H1 (cell line): ENCODE data around the gene FAM3B. TPM values are rescaled to one million over a fixed set of nuclear protein-coding genes. Genes with fewer than 3 reads are reported as not detected.

ENCODE experiments used
- CTCF ChIA-PET: fragments of 300-600 bp; sonication (Branson Sonifier 250); formaldehyde crosslinking; loops from one replicate; lab custom pipeline; 2021; ENCODE audit not compliant: partially characterized antibody; lab: Charles Lee
- POLR2A ChIA-PET: fragments of 300-600 bp; sonication (Branson Sonifier 250); formaldehyde crosslinking; loops from one replicate; lab custom pipeline; 2021; ENCODE audit warnings: inconsistent platforms; ENCODE audit not compliant: partially characterized antibody; lab: Charles Lee
- DNase-seq, 2 experiments: peaks; one replicate each; pipeline versions ENCODE4 v3.0.0 to v3.0.0-alpha.2; 2010 to 2022; ENCODE audit warnings: low spot score in 2 of 2, low read depth in 1 of 2, mixed read lengths in 1 of 2
- FAIRE-seq: peaks from 2 replicates; lab custom pipeline; 2011; peaks lifted over from hg19 to GRCh38; lab: Jason Lieb, UNC
- H2AFZ ChIP-seq: 2 replicates; pipeline ENCODE4 v1.8.1; 2012; ENCODE audit warnings: low read length, inconsistent platforms
- H2AK5ac ChIP-seq: 2 replicates; pipeline ENCODE4 v1.6.1; 2013; ENCODE audit warnings: low read depth, low read length
- H2BK120ac ChIP-seq: replicated peaks from 2 replicates; pipeline ENCODE3; 2013; ENCODE audit warnings: low read depth, low read length, inconsistent platforms
- H2BK12ac ChIP-seq: 2 replicates; pipeline ENCODE4 v1.6.1; 2013; ENCODE audit warnings: low read depth, low read length
- H2BK15ac ChIP-seq: 2 replicates; pipeline ENCODE4 v1.6.1; 2013; ENCODE audit warnings: low read length
- H2BK20ac ChIP-seq: 2 replicates; pipeline ENCODE4 v1.6.1; 2013; ENCODE audit warnings: low read length
- H2BK5ac ChIP-seq: 2 replicates; pipeline ENCODE4 v1.6.1; 2013; ENCODE audit warnings: low read depth, low read length
- H3K14ac ChIP-seq: 2 replicates; pipeline ENCODE4 v1.6.1; 2013; ENCODE audit warnings: inconsistent platforms; ENCODE audit not compliant: insufficient read length
- H3K18ac ChIP-seq: 2 replicates; pipeline ENCODE4 v1.6.1; 2013; ENCODE audit warnings: low read length; ENCODE audit errors: extremely low read depth
- H3K23ac ChIP-seq: 2 replicates; pipeline ENCODE4 v1.6.1; 2013; ENCODE audit warnings: inconsistent platforms; ENCODE audit not compliant: insufficient read length
- H3K23me2 ChIP-seq: 2 replicates; pipeline ENCODE4 v1.6.1; 2013; ENCODE audit warnings: low read depth, low read length
- H3K27ac ChIP-seq: 2 replicates; pipeline ENCODE4 v1.6.1; 2011; ENCODE audit warnings: low read depth, low read length, inconsistent platforms
- H3K27me3 ChIP-seq, 4 experiments: replicated peaks in 1 of 4; 1 replicate in 1 of 4; 2 replicates in 3 of 4; pipeline versions ENCODE4 v1.6.1 to v1.8.1; 2011 to 2013; ENCODE audit warnings: low read length in 3 of 4, mild to moderate bottlenecking in 3 of 4, inconsistent platforms in 2 of 4, mixed read lengths in 2 of 4, moderate library complexity in 1 of 4; ENCODE audit not compliant: control insufficient read depth in 3 of 4, insufficient read depth in 3 of 4; ENCODE audit errors: extremely low read depth in 1 of 4
- H3K36me3 ChIP-seq, 4 experiments: 2 replicates each; pipeline versions ENCODE4 v1.6.1 to v1.8.1; 2011 to 2013; ENCODE audit warnings: mild to moderate bottlenecking in 4 of 4, low read length in 3 of 4, moderate library complexity in 2 of 4, control low read depth in 1 of 4, inconsistent platforms in 1 of 4; ENCODE audit not compliant: insufficient read depth in 4 of 4, control insufficient read depth in 2 of 4
- H3K4ac ChIP-seq: replicated peaks from 2 replicates; pipeline ENCODE3; 2013; ENCODE audit warnings: low read length, low read depth, mixed read lengths, inconsistent platforms; ENCODE audit not compliant: insufficient read length
- H3K4me1 ChIP-seq, 4 experiments: replicated peaks in 1 of 4; 1 replicate in 1 of 4; 2 replicates in 3 of 4; pipeline versions ENCODE4 v1.6.1 to v1.8.1; 2011 to 2013; ENCODE audit warnings: low read length in 3 of 4, inconsistent platforms in 2 of 4, mixed read lengths in 1 of 4; ENCODE audit not compliant: insufficient read depth in 4 of 4, control insufficient read depth in 3 of 4
- H3K4me2 ChIP-seq, 2 experiments: 2 replicates each; pipeline versions ENCODE4 v1.6.1 to v1.8.1; 2011 to 2013; ENCODE audit warnings: low read depth in 2 of 2, low read length in 2 of 2, control low read depth in 1 of 2, inconsistent platforms in 1 of 2, mild to moderate bottlenecking in 1 of 2; ENCODE audit not compliant: insufficient read depth in 1 of 2
- H3K4me3 ChIP-seq, 4 experiments: fragments of 200-600, 300-600 bp in 1 of 4; sonication (generic), shearing (Covaris generic), sonication (Bioruptor Twin) in 1 of 4; 2 replicates each; pipeline versions ENCODE4 v1.5.1 to v1.8.1; 2011 to 2016; ENCODE audit warnings: low read length in 4 of 4, low read depth in 3 of 4, control low read depth in 2 of 4, inconsistent platforms in 2 of 4, mild to moderate bottlenecking in 2 of 4, mixed read lengths in 1 of 4, moderate library complexity in 1 of 4; ENCODE audit not compliant: insufficient read depth in 2 of 4; ENCODE audit errors: extremely low read depth in 1 of 4
- H3K56ac ChIP-seq: replicated peaks from 2 replicates; pipeline ENCODE3; 2013; ENCODE audit warnings: low read depth, mild to moderate bottlenecking, mixed read lengths, low read length, inconsistent platforms; ENCODE audit not compliant: insufficient read length
- H3K79me1 ChIP-seq: 2 replicates; pipeline ENCODE4 v1.6.1; 2013; ENCODE audit warnings: low read depth, low read length, control low read depth
- H3K79me2 ChIP-seq, 2 experiments: 2 replicates each; pipeline versions ENCODE4 v1.6.1 to v1.8.1; 2012 to 2013; ENCODE audit warnings: low read length in 2 of 2, mild to moderate bottlenecking in 2 of 2, inconsistent platforms in 1 of 2; ENCODE audit not compliant: insufficient read depth in 2 of 2, control insufficient read depth in 1 of 2
- H3K9ac ChIP-seq, 4 experiments: replicated peaks in 1 of 4; 1 replicate in 1 of 4; 2 replicates in 3 of 4; pipeline versions ENCODE4 v1.6.1 to v1.8.1; 2011 to 2013; ENCODE audit warnings: low read depth in 3 of 4, low read length in 3 of 4, control low read depth in 2 of 4, mild to moderate bottlenecking in 2 of 4, moderate library complexity in 2 of 4, inconsistent platforms in 1 of 4; ENCODE audit errors: extremely low read depth in 1 of 4
- H3K9me3 ChIP-seq, 2 experiments: 2 replicates each; pipeline versions ENCODE4 v1.6.1 to v1.8.1; 2012 to 2013; ENCODE audit warnings: mild to moderate bottlenecking in 2 of 2, moderate library complexity in 2 of 2, control low read depth in 1 of 2, inconsistent platforms in 1 of 2, low read depth in 1 of 2, low read length in 1 of 2, mixed read lengths in 1 of 2; ENCODE audit not compliant: insufficient read depth in 2 of 2
- H4K20me1 ChIP-seq, 2 experiments: replicated peaks in 1 of 2; 2 replicates each; pipeline versions ENCODE3 to v1.8.1; 2011 to 2013; ENCODE audit warnings: inconsistent platforms in 2 of 2, low read length in 2 of 2, mild to moderate bottlenecking in 1 of 2; ENCODE audit not compliant: insufficient read depth in 2 of 2, control insufficient read depth in 1 of 2
- H4K5ac ChIP-seq: 2 replicates; pipeline ENCODE4 v1.6.1; 2013; ENCODE audit warnings: low read length, low read depth, mixed read lengths, inconsistent platforms; ENCODE audit not compliant: insufficient read length
- H4K8ac ChIP-seq: 2 replicates; pipeline ENCODE4 v1.8.0; 2013; ENCODE audit warnings: mild to moderate bottlenecking, moderate library complexity, low read length, inconsistent platforms; ENCODE audit not compliant: insufficient read depth; ENCODE audit errors: extremely low read depth
- H4K91ac ChIP-seq: replicated peaks from 2 replicates; pipeline ENCODE3; 2013; ENCODE audit warnings: low read length, mixed read lengths, inconsistent platforms; ENCODE audit not compliant: insufficient read length
- BRCA1 ChIP-seq: IDR thresholded peaks from 2 replicates; pipeline ENCODE4 v1.6.1; 2012; ENCODE audit warnings: low read depth, low read length, improper control_type of control experiment
- CBX5 ChIP-seq: fragments of 300-800, 300-1000 bp; sonication (generic); IDR thresholded peaks from 2 replicates; pipeline ENCODE4 v1.7.1; 2016; ENCODE audit warnings: antibody characterized with exemption, low read length, low read depth
- CTBP2 ChIP-seq: IDR thresholded peaks from 2 replicates; pipeline ENCODE4 v1.7.0; 2011; ENCODE audit warnings: borderline replicate concordance, mild to moderate bottlenecking, moderate library complexity, mixed read lengths, low read length; ENCODE audit not compliant: insufficient read depth, insufficient read length
- NANOG ChIP-seq: IDR thresholded peaks from 2 replicates; pipeline ENCODE4 v1.6.1; 2011; ENCODE audit warnings: low read length, low read depth, mild to moderate bottlenecking, inconsistent platforms; ENCODE audit not compliant: insufficient read depth, poor library complexity, severe bottlenecking
- PHF8 ChIP-seq: fragments of 200-600 bp; sonication (generic); conservative IDR thresholded peaks from 2 replicates; pipeline ENCODE4 v1.7.1; 2012; ENCODE audit warnings: low read depth, mild to moderate bottlenecking, inconsistent platforms, low read length, moderate library complexity
- POLR2A ChIP-seq, 2 experiments: IDR thresholded peaks; 1 replicate in 1 of 2; 2 replicates in 1 of 2; pipeline ENCODE4 v1.6.1; 2011; ENCODE audit warnings: low read depth in 2 of 2, low read length in 2 of 2, mild to moderate bottlenecking in 2 of 2; ENCODE audit errors: control extremely low read depth in 1 of 2
- POU5F1 ChIP-seq: IDR thresholded peaks from 2 replicates; pipeline ENCODE4 v1.6.1; 2011; ENCODE audit warnings: low read depth, mild to moderate bottlenecking, low read length, moderate library complexity
- RAD21 ChIP-seq, 2 experiments: IDR thresholded peaks in 1 of 2; conservative IDR thresholded peaks in 1 of 2; 2 replicates each; pipeline ENCODE4 v1.6.1; 2011; ENCODE audit warnings: low read depth in 2 of 2, low read length in 2 of 2, improper control_type of control experiment in 1 of 2, inconsistent platforms in 1 of 2, mild to moderate bottlenecking in 1 of 2, moderate library complexity in 1 of 2
- RNF2 ChIP-seq: fragments of 200-900, 300-1000 bp; sonication (generic); IDR thresholded peaks from 2 replicates; pipeline ENCODE4 v1.7.1; 2016; ENCODE audit warnings: borderline replicate concordance, low read depth, mild to moderate bottlenecking, antibody characterized with exemption, low read length; ENCODE audit not compliant: poor library complexity, severe bottlenecking; ENCODE audit errors: missing control alignments
- SIN3A ChIP-seq, 2 experiments: IDR thresholded peaks in 1 of 2; conservative IDR thresholded peaks in 1 of 2; 2 replicates each; pipeline ENCODE4 v1.6.1; 2011 to 2012; ENCODE audit warnings: low read length in 2 of 2, improper control_type of control experiment in 1 of 2, low read depth in 1 of 2, mild to moderate bottlenecking in 1 of 2
- SIX5 ChIP-seq: IDR thresholded peaks from 2 replicates; pipeline ENCODE4 v1.6.1; 2011; ENCODE audit warnings: mild to moderate bottlenecking, low read depth, low read length
- SP4 ChIP-seq: IDR thresholded peaks from 2 replicates; pipeline ENCODE4 v1.6.1; 2012; ENCODE audit warnings: low read length, inconsistent platforms
- TAF1 ChIP-seq: IDR thresholded peaks from 2 replicates; pipeline ENCODE4 v1.6.1; 2011; ENCODE audit warnings: mild to moderate bottlenecking, low read depth, low read length
- YY1 ChIP-seq: IDR thresholded peaks from 2 replicates; pipeline ENCODE4 v1.6.1; 2011; ENCODE audit warnings: low read depth, mild to moderate bottlenecking, low read length
- WGBS, 2 experiments: shearing (Covaris generic) in 1 of 2; methylation state at CpG; one replicate each; pipeline versions ENCODE4 v1.1.6 to v1.1.7; 2013 to 2015; ENCODE audit warnings: low lambda C conversion rate in 2 of 2, mixed read lengths in 2 of 2, inconsistent platforms in 1 of 2, low coverage in 1 of 2, missing lambda C conversion rate in 1 of 2; ENCODE audit not compliant: insufficient replicate concordance in 2 of 2, insufficient coverage in 1 of 2, insufficient read length in 1 of 2; ENCODE audit errors: extremely low coverage in 1 of 2, missing lambda C conversion rate in 1 of 2; 5-methylcytosine and 5-hydroxymethylcytosine counted together
- polyA plus RNA-seq, 7 experiments: library from polyadenylated mRNA; depleted of rRNA in 3 of 7; stranded (reverse) in 5 of 7; unstranded in 2 of 7; fragments of >200 nt in 5 of 7; fragments of 200-250 nt in 2 of 7; gene quantifications; 1 replicate in 5 of 7; 2 replicates in 1 of 7; 4 replicates in 1 of 7; pipeline versions ENCODE4 v1.2.1 to v1.2.3, GENCODE V29; 2011 to 2013; ENCODE audit warnings: missing spikeins in 2 of 7, mixed read lengths in 2 of 7
- total RNA-seq: library from RNA; stranded (reverse); fragmentation: NEBNext Ultra II Directional; extraction: Animal tissue kit (Norgen Biotek cat#: 25700); gene quantifications from 2 replicates; pipeline ENCODE4 v1.2.1, GENCODE V29; 2021

Gene FAM3B
- total and polyA plus RNA-seq, 2 of the 8 experiments (the other 6 are each of a cell fraction or from before 2014, with no cell fraction given): 2.0 TPM

DNA sequence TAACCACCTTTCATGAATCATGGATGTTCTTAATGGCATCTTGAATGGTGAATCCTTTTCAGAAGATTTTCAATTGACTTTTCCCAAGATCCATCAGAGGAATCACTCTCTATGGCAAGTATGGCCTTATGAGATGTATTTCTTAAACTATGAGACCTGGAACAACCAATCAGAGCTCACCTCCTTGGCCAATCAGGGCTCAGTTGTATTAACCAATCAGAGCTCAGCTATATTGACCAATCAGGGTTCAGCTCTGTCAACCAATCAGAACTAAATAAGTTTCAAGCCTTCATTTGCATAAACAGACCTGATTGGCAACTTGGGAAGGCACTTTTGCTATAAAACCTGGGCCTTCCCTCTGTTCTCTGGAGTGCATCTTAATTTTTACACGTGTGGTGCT lies 13.6 kb upstream of the FAM3B start:
- Histone ChIP-seq H3K79me1 (no peaks in the 10 kb centered on the region), H3K79me2 (no peaks in the 10 kb centered on the region), H3K56ac (no peak overlapping the region), H2BK15ac (no peak overlapping the region), H2BK20ac (no peak overlapping the region), H3K9me3 (peaks cover 7 to 16% of the 10 kb centered on the region in 2 experiments; a peak in 3 of 4 replicates), H3K4ac (no peak overlapping the region), H2BK12ac (no peak overlapping the region), H3K23me2 (no peaks in the 10 kb centered on the region), H3K4me2 (no peak overlapping the region), H3K18ac (no peak overlapping the region), H3K23ac (no peak overlapping the region), H2BK5ac (no peak overlapping the region), H4K91ac (no peak overlapping the region), H2AK5ac (no peak overlapping the region), H3K27me3 (peaks cover 0 to 1% (median 0%) of the 10 kb centered on the region in 4 experiments; a peak in 1 of 7 replicates), H2BK120ac (no peak overlapping the region), H4K20me1 (no peaks in the 10 kb centered on the region), H3K27ac (no peak overlapping the region), H3K4me1 (peaks cover 0 to under 1% (median 0%) of the 10 kb centered on the region in 4 experiments; a peak in 1 of 7 replicates), H3K36me3 (no peaks in the 10 kb centered on the region), H3K9ac (no peak overlapping the region), H2AFZ (no peak overlapping the region), H4K8ac (no peak overlapping the region), H4K5ac (no peak overlapping the region), H3K4me3 (no peak overlapping the region), H3K14ac (no peak overlapping the region)
- no peak for DNase-seq
- TF ChIP-seq TAF1: no peak
- no peak for TF ChIP-seq CBX5
- no peak for TF ChIP-seq POLR2A (IDR thresholded peaks at IDR 0.05; ENCODE audit: control extremely low read depth in 1 of 2, low read depth in 2 of 2, low read length in 2 of 2)
- no peak for TF ChIP-seq SIN3A (conservative IDR thresholded peaks at IDR 0.05 in 1 of 2, IDR thresholded peaks at IDR 0.05 in 1 of 2; ENCODE audit: low read depth in 1 of 2, low read length in 2 of 2)
- TF ChIP-seq BRCA1: no peak
- no peak for TF ChIP-seq SIX5
- TF ChIP-seq PHF8: no peak
- TF ChIP-seq CTBP2: no peak
- no peak for TF ChIP-seq SP4
- no peak for TF ChIP-seq NANOG
- TF ChIP-seq RNF2: no peak
- TF ChIP-seq POU5F1: no peak
- no peak for TF ChIP-seq YY1
- no peak for TF ChIP-seq RAD21 (IDR thresholded peaks at IDR 0.05 in 1 of 2, conservative IDR thresholded peaks at IDR 0.05 in 1 of 2; ENCODE audit: low read depth in 2 of 2, low read length in 2 of 2)
- WGBS, 2 experiments: 78% methylated on average over 1 of the region's 1 CpG; no CpG with 5 or more reads in 1 of the 2 experiments
- FAIRE-seq: no peak
- CTCF ChIA-PET: interaction anchor here (0.5 kb wide), 1 partner anchor 20 kb away, joined by 4 read pairs; no protein-coding TSS in a partner anchor
- POLR2A ChIA-PET: no interaction called here
